Measurements from ENCODE around the gene HES6. TPM values are rescaled to one million over a fixed set of nuclear protein-coding genes. Genes with fewer than 3 reads are reported as not detected.

The HES6 gene
- total RNA-seq, 1 experiment from 2014 or later, result 17.2 TPM

DNA sequence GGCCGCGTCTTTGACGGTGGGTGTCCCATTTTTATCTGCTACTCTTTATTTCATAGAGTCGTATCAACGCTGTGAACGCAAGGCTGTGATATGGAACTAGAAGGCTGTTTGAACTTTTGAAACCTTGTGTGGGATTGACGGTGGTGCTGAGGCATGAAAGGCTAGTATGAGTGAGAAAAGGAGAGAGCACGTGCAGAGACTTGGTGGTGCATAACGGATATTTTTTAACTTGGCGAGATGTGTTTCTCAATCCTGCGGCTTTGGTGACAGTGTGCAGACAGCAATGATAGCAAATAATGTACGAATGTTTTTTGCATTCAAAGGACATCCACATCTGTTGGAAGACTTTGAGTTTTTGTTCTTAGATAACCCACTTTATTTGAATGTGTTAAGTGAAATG, 6.2 kb downstream of the HES6 start:
- Histone ChIP-seq H3K9me3 (ENCODE audit: low read depth, low read length, poor library complexity, severe bottlenecking) (no peaks in the 10 kb centered on the region), H3K27me3 (replicated peaks; ENCODE audit: insufficient read depth, low read depth, low read length, poor library complexity) (no peaks in the 10 kb centered on the region), H3K27ac (ENCODE audit: low read depth, low read length, poor library complexity, severe bottlenecking) (no peak overlapping the region), H3K4me1 (ENCODE audit: insufficient read depth, low read length, poor library complexity, severe bottlenecking) (no peaks in the 10 kb centered on the region), H3K36me3 (ENCODE audit: insufficient read depth, low read length, poor library complexity, severe bottlenecking) (no peaks in the 10 kb centered on the region), H3K4me3 (ENCODE audit: low read depth, low read length, poor library complexity, severe bottlenecking) (no peak overlapping the region)
- intact Hi-C loops (cut with micrococcal nuclease; ENCODE audit: unreplicated experiment), result no loop called here
- TF ChIP-seq, protein P1, sequence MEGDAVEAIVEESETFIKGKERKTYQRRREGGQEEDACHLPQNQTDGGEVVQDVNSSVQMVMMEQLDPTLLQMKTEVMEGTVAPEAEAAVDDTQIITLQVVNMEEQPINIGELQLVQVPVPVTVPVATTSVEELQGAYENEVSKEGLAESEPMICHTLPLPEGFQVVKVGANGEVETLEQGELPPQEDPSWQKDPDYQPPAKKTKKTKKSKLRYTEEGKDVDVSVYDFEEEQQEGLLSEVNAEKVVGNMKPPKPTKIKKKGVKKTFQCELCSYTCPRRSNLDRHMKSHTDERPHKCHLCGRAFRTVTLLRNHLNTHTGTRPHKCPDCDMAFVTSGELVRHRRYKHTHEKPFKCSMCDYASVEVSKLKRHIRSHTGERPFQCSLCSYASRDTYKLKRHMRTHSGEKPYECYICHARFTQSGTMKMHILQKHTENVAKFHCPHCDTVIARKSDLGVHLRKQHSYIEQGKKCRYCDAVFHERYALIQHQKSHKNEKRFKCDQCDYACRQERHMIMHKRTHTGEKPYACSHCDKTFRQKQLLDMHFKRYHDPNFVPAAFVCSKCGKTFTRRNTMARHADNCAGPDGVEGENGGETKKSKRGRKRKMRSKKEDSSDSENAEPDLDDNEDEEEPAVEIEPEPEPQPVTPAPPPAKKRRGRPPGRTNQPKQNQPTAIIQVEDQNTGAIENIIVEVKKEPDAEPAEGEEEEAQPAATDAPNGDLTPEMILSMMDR (conservative IDR thresholded peaks at IDR 0.05; ENCODE audit: low read depth, low read length), result no peak
- ChIA-PET CTCF (no interaction called here), POLR2A (ENCODE audit: low non-redundant PET) (no interaction called here)
- no peak for DNase-seq (ENCODE audit: low spot score)
- no TSS peak for BruUV-seq (replicated peaks)

DNA sequence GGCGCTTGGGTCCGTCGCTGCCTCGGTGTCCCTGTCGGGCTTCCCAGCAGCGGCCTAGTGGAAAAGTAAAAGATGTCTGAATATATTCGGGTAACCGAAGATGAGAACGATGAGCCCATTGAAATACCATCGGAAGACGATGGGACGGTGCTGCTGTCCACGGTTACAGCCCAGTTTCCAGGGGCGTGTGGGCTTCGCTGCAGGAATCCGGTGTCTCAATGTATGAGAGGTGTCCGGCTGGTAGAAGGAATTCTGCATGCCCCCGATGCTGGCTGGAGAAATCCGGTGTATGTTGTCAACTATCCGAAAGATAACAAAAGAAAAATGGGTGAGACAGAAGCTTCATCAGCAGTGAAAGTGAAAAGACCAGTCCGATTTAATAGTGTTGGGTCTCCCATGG, 8.0 kb downstream of the HES6 start:
- DNase-seq (ENCODE audit: low spot score), result no peak
- ChIA-PET POLR2A (ENCODE audit: low non-redundant PET) (no interaction called here), CTCF (no interaction called here)
- TF ChIP-seq, protein P1 (conservative IDR thresholded peaks at IDR 0.05; ENCODE audit: low read depth, low read length), result no peak
- no peak for TF ChIP-seq EZH2 (IDR thresholded peaks at IDR 0.05; ENCODE audit: borderline replicate concordance, low read depth, low read length, poor library complexity, severe bottlenecking)
- H3K27ac ChIP-seq (ENCODE audit: low read depth, low read length, poor library complexity, severe bottlenecking), result no peak overlapping the region
- intact Hi-C loops (cut with micrococcal nuclease; ENCODE audit: unreplicated experiment), result no loop called here
- H3K27me3 ChIP-seq (replicated peaks; ENCODE audit: insufficient read depth, low read depth, low read length, poor library complexity), result no peaks in the 10 kb centered on the region
- H3K4me3 ChIP-seq (ENCODE audit: low read depth, low read length, poor library complexity, severe bottlenecking), result no peak overlapping the region
- H3K36me3 ChIP-seq (ENCODE audit: insufficient read depth, low read length, poor library complexity, severe bottlenecking), result no peaks in the 10 kb centered on the region
- no peaks in the 10 kb centered on the region for H3K9me3 ChIP-seq (ENCODE audit: low read depth, low read length, poor library complexity, severe bottlenecking)
- H3K4me1 ChIP-seq (ENCODE audit: insufficient read depth, low read length, poor library complexity, severe bottlenecking), result no peaks in the 10 kb centered on the region
- no TSS peak for BruUV-seq (replicated peaks)

DNA sequence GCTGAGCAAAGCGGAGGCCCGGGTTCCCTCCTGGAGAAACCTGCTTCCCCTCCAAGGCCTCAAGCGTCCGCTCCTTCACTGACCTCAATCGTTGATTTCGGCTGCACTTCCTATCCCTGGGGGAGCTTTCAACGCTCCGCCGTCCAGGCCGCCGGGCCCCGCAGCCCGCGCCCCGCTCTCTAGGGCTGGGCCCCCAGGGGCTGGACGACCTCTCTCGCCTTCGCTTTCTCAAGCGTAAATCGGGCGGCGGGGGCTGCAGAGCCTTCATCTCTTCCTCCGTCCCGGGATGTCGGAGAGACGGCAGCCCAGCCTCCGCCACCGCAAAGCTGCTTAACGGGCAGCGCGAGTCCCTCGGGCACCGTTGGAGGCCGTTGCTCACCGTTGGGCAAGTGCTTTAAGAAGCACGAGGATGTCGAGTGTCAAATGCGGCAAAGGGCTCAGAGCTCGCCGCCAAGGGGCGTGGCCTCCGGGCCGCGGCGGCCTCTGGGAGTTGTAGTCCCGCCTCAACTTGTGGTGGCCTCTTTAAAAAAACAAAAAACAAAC, 8.5 kb downstream of the HES6 start:
- Histone ChIP-seq H3K36me3 (ENCODE audit: insufficient read depth, low read length, poor library complexity, severe bottlenecking) (no peaks in the 10 kb centered on the region), H3K27ac (ENCODE audit: low read depth, low read length, poor library complexity, severe bottlenecking) (no peak overlapping the region), H3K9me3 (ENCODE audit: low read depth, low read length, poor library complexity, severe bottlenecking) (no peaks in the 10 kb centered on the region), H3K4me3 (ENCODE audit: low read depth, low read length, poor library complexity, severe bottlenecking) (no peak overlapping the region), H3K4me1 (ENCODE audit: insufficient read depth, low read length, poor library complexity, severe bottlenecking) (no peaks in the 10 kb centered on the region), H3K27me3 (replicated peaks; ENCODE audit: insufficient read depth, low read depth, low read length, poor library complexity) (no peaks in the 10 kb centered on the region)
- no peak for DNase-seq (ENCODE audit: low spot score)
- TF ChIP-seq, protein P1 (conservative IDR thresholded peaks at IDR 0.05; ENCODE audit: low read depth, low read length), result no peak
- no peak for TF ChIP-seq EZH2 (IDR thresholded peaks at IDR 0.05; ENCODE audit: borderline replicate concordance, low read depth, low read length, poor library complexity, severe bottlenecking)
- CTCF ChIA-PET, result no interaction called here
- intact Hi-C loops (cut with micrococcal nuclease; ENCODE audit: unreplicated experiment), result no loop called here
- POLR2A ChIA-PET (ENCODE audit: low non-redundant PET), result no interaction called here
- no TSS peak for BruUV-seq (replicated peaks)
